ENCODE measurements around the gene CKAP5.

CKAP5 gene

GRCh38 chr11:46759196-46759595, 86.9 kb downstream of the CKAP5 start:
- ChIA-PET POLR2A (no interaction called here), CTCF (interaction anchor here (1.0 kb wide), 1 partner anchor 230 kb away, joined by 3 read pairs; no protein-coding TSS in a partner anchor)
- H3K4me3 ChIP-seq (ENCODE audit: low read depth, low read length), result no peak overlapping the region
- TF ChIP-seq CTCF (IDR thresholded peaks at IDR 0.05; ENCODE audit: insufficient read depth, low read length, missing control alignments), result no peak
- no peak for DNase-seq (ENCODE audit: low read depth, low spot score)

GRCh38 chr11:46755962-46756361, 90.1 kb downstream of the CKAP5 start:
- H3K4me3 ChIP-seq (ENCODE audit: low read depth, low read length), result no peak overlapping the region
- no peak for TF ChIP-seq CTCF (IDR thresholded peaks at IDR 0.05; ENCODE audit: insufficient read depth, low read length, missing control alignments)
- ChIA-PET CTCF (no interaction called here), POLR2A (no interaction called here)
- DNase-seq (ENCODE audit: low read depth, low spot score), result no peak

GRCh38 chr11:46747150-46747549, 98.9 kb downstream of the CKAP5 start:
- ChIA-PET CTCF (no interaction called here), POLR2A (no interaction called here)
- no peak for TF ChIP-seq CTCF (IDR thresholded peaks at IDR 0.05; ENCODE audit: insufficient read depth, low read length, missing control alignments)
- no peak overlapping the region for H3K4me3 ChIP-seq (ENCODE audit: low read depth, low read length)
- no peak for DNase-seq (ENCODE audit: low read depth, low spot score)

- no peak for DNase-seq (ENCODE audit: low read depth, low spot score)
- TF ChIP-seq CTCF (IDR thresholded peaks at IDR 0.05; ENCODE audit: insufficient read depth, low read length, missing control alignments), result no peak
- ChIA-PET POLR2A (no interaction called here), CTCF (no interaction called here)
- no peak overlapping the region for H3K4me3 ChIP-seq (ENCODE audit: low read depth, low read length)
Measured at GRCh38 chr11:46745995-46746394, 100.1 kb downstream of the CKAP5 start.

- ChIA-PET CTCF (no interaction called here), POLR2A (no interaction called here)
- no peak for DNase-seq (ENCODE audit: low read depth, low spot score)
- no peak overlapping the region for H3K4me3 ChIP-seq (ENCODE audit: low read depth, low read length)
- TF ChIP-seq CTCF (IDR thresholded peaks at IDR 0.05; ENCODE audit: insufficient read depth, low read length, missing control alignments), result no peak
Measured at GRCh38 chr11:46745328-46745727, 100.8 kb downstream of the CKAP5 start.

- CTCF ChIA-PET, result interaction anchor here (1.0 to 1.7 kb wide), 2 partner anchors 18 to 43 kb away, joined by 3 to 6 read pairs; no protein-coding TSS in a partner anchor
- no peak for TF ChIP-seq CTCF (IDR thresholded peaks at IDR 0.05; ENCODE audit: insufficient read depth, low read length, missing control alignments)
- no peak for DNase-seq (ENCODE audit: low read depth, low spot score)
- POLR2A ChIA-PET, result no interaction called here
- no peak overlapping the region for H3K4me3 ChIP-seq (ENCODE audit: low read depth, low read length)
Measured at GRCh38 chr11:46743693-46744339, 102.3 kb downstream of the CKAP5 start.
